SK-N-SH (cell line): ENCODE measurements around the gene GABRG3. TPM values are rescaled to one million over a fixed set of nuclear protein-coding genes. Genes with fewer than 3 reads are reported as not detected.

Experiments
- CTCF ChIA-PET: fragments of 300-600, 350-600 bp; formaldehyde crosslinking; extraction: SDS; loops from one replicate; lab custom pipeline; 2021; lab: Yijun Ruan, JAX
- POLR2A ChIA-PET: fragments of 350-600 bp; sonication (Branson Sonifier 250); formaldehyde crosslinking; extraction: SDS; loops from one replicate; lab custom pipeline; 2020; ENCODE audit warnings: antibody characterized with exemption, inconsistent platforms; lab: Yijun Ruan, JAX
- DNase-seq: peaks from one replicate; pipeline ENCODE4 v3.0.0; 2012
- H2AFZ ChIP-seq: fragments of 200-600 bp; sonication (generic); 2 replicates; pipeline ENCODE4 v1.8.1; 2016; ENCODE audit warnings: antibody characterized with exemption, mild to moderate bottlenecking, low read depth
- H3F3A ChIP-seq: fragments of 200-600 bp; sonication (generic); replicated peaks from 2 replicates; pipeline ENCODE3; 2016; ENCODE audit warnings: antibody characterized with exemption, mild to moderate bottlenecking; ENCODE audit not compliant: insufficient read depth
- H3K27ac ChIP-seq, 2 experiments: fragments of 200-500 bp in 1 of 2; fragments of 200-600 bp in 1 of 2; sonication (Bioruptor generic) in 1 of 2; sonication (generic), shearing (Covaris generic) in 1 of 2; 2 replicates each; pipeline versions ENCODE4 v1.5.1 to v1.6.1; 2014 to 2016; ENCODE audit warnings: low read depth in 2 of 2, inconsistent platforms in 1 of 2, low read length in 1 of 2, mild to moderate bottlenecking in 1 of 2, mixed read lengths in 1 of 2
- H3K27me3 ChIP-seq: fragments of 200-600 bp; sonication (generic), shearing (Covaris generic); 2 replicates; pipeline ENCODE4 v1.6.1; 2016; ENCODE audit warnings: mixed run types; ENCODE audit not compliant: insufficient read depth
- H3K36me3 ChIP-seq, 2 experiments: fragments of 200-500 bp in 1 of 2; fragments of 200-600 bp in 1 of 2; sonication (Bioruptor generic) in 1 of 2; sonication (generic) in 1 of 2; replicated peaks in 1 of 2; 2 replicates each; pipeline versions ENCODE3 to v1.5.1; 2014 to 2016; ENCODE audit warnings: low read length in 1 of 2, mild to moderate bottlenecking in 1 of 2; ENCODE audit not compliant: insufficient read depth in 2 of 2, control insufficient read depth in 1 of 2
- H3K4me1 ChIP-seq, 2 experiments: fragments of 200-500 bp in 1 of 2; fragments of 200-600 bp in 1 of 2; sonication (Bioruptor generic) in 1 of 2; sonication (generic), shearing (Covaris generic) in 1 of 2; 2 replicates each; pipeline versions ENCODE4 v1.5.1 to v1.6.1; 2014 to 2016; ENCODE audit warnings: low read depth in 1 of 2, low read length in 1 of 2, mixed run types in 1 of 2; ENCODE audit not compliant: insufficient read depth in 2 of 2, control insufficient read depth in 1 of 2
- H3K4me2 ChIP-seq: fragments of 200-600 bp; sonication (generic), shearing (Covaris generic); 2 replicates; pipeline ENCODE4 v1.6.1; 2017; ENCODE audit warnings: mixed run types
- H3K4me3 ChIP-seq, 2 experiments: fragments of 200-500 bp in 1 of 2; fragments of 200-600 bp in 1 of 2; sonication (Bioruptor generic) in 1 of 2; sonication (generic), shearing (Covaris generic) in 1 of 2; 2 replicates each; pipeline versions ENCODE4 v1.5.1 to v1.8.1; 2014 to 2016; ENCODE audit warnings: low read depth in 2 of 2, inconsistent platforms in 1 of 2, low read length in 1 of 2, mild to moderate bottlenecking in 1 of 2, mixed read lengths in 1 of 2, moderate library complexity in 1 of 2
- H3K79me2 ChIP-seq: fragments of 200-600 bp; sonication (generic); 2 replicates; pipeline ENCODE4 v1.8.1; 2017; ENCODE audit warnings: mild to moderate bottlenecking; ENCODE audit not compliant: insufficient read depth
- H3K9ac ChIP-seq: fragments of 200-600 bp; sonication (generic); 2 replicates; pipeline ENCODE4 v1.6.1; 2017; ENCODE audit warnings: mixed run types
- H3K9me2 ChIP-seq: fragments of 200-600 bp; sonication (generic); 2 replicates; pipeline ENCODE4 v1.6.1; 2017; ENCODE audit warnings: mixed run types
- H3K9me3 ChIP-seq: fragments of 200-600 bp; sonication (generic); 2 replicates; pipeline ENCODE4 v1.6.1; 2017; ENCODE audit warnings: mixed run types, mild to moderate bottlenecking, moderate library complexity
- H4K20me1 ChIP-seq: fragments of 200-600 bp; sonication (generic); 2 replicates; pipeline ENCODE4 v1.6.1; 2017; ENCODE audit warnings: mild to moderate bottlenecking, mixed run types; ENCODE audit not compliant: insufficient read depth
- CTCF ChIP-seq: fragments of 200-600 bp; sonication (generic); IDR thresholded peaks from 2 replicates; pipeline ENCODE4 v1.6.1; 2017; ENCODE audit warnings: antibody characterized with exemption, mild to moderate bottlenecking, moderate library complexity
- ELF1 ChIP-seq: IDR thresholded peaks from 2 replicates; pipeline ENCODE4 v1.4.0; 2012
- EZH2phosphoT487 ChIP-seq: fragments of 200-600 bp; sonication (generic); IDR thresholded peaks from 2 replicates; pipeline ENCODE4 v1.6.1; 2017; ENCODE audit warnings: low read depth, mixed run types, mild to moderate bottlenecking, antibody characterized with exemption, moderate library complexity, borderline replicate concordance
- GABPA ChIP-seq: IDR thresholded peaks from 2 replicates; pipeline ENCODE4 v1.4.0; 2012; ENCODE audit warnings: low read depth, mild to moderate bottlenecking
- GATA2 ChIP-seq: sonication (generic); formaldehyde crosslinking; IDR thresholded peaks from 2 replicates; pipeline ENCODE4 v1.5.0; 2020; ENCODE audit warnings: mild to moderate bottlenecking, missing genetic modification reagents
- MEF2A ChIP-seq: IDR thresholded peaks from 2 replicates; pipeline ENCODE4 v1.4.0; 2012; ENCODE audit warnings: low read depth, borderline replicate concordance
- MXI1 ChIP-seq: IDR thresholded peaks from 2 replicates; pipeline ENCODE4 v1.6.1; 2012; ENCODE audit warnings: mild to moderate bottlenecking, low read depth, low read length, improper control_type of control experiment
- RAD21 ChIP-seq: IDR thresholded peaks from 2 replicates; pipeline ENCODE4 v1.6.1; 2012; ENCODE audit warnings: mild to moderate bottlenecking, low read length
- RFX5 ChIP-seq: IDR thresholded peaks from 2 replicates; pipeline ENCODE4 v1.6.1; 2012; ENCODE audit warnings: mild to moderate bottlenecking, improper control_type of control experiment, low read length
- TAF1 ChIP-seq: IDR thresholded peaks from 2 replicates; pipeline ENCODE4 v1.6.1; 2012; ENCODE audit warnings: low read depth, mild to moderate bottlenecking, low read length, moderate library complexity, borderline replicate concordance
- TCF12 ChIP-seq: IDR thresholded peaks from 2 replicates; pipeline ENCODE4 v1.4.0; 2012
- WGBS: methylation state at CpG from one replicate; pipeline ENCODE4 v1.1.6; 2017; ENCODE audit warnings: low lambda C conversion rate; 5-methylcytosine and 5-hydroxymethylcytosine counted together
- polyA plus RNA-seq, 3 experiments: library from polyadenylated mRNA; depleted of rRNA; stranded (reverse); fragments of >200 nt; gene quantifications; 2 replicates each; pipeline ENCODE4 v1.2.3, GENCODE V29; 2012

The GABRG3 gene
- polyA plus RNA-seq, 1 of the 3 experiments (the other 2 are of a cell fraction) = not detected

GRCh38 chr15:27235161-27235560, 264.2 kb downstream of the GABRG3 start:
- no peaks in the 10 kb centered on the region for H3K27me3 ChIP-seq
- no peak for DNase-seq
- no peaks in the 10 kb centered on the region for H3K79me2 ChIP-seq
- H3K4me1 ChIP-seq = peaks cover 0 to 25% of the 10 kb centered on the region in 2 experiments; a peak in 2 of 4 replicates
- no peaks in the 10 kb centered on the region for H3K9me2 ChIP-seq
- H3K9ac ChIP-seq = no peak overlapping the region
- no peak overlapping the region for H3K4me2 ChIP-seq
- H3K4me3 ChIP-seq = no peak overlapping the region
- no peak overlapping the region for H2AFZ ChIP-seq
- no peaks in the 10 kb centered on the region for H3K36me3 ChIP-seq
- H3K9me3 ChIP-seq = no peaks in the 10 kb centered on the region; the same call in 1 of the 2 replicates
- H3K27ac ChIP-seq = no peak overlapping the region
- POLR2A ChIA-PET = no interaction called here
- CTCF ChIA-PET = interaction anchor here (0.6 to 1.6 kb wide), 4 partner anchors 14 to 787 kb away, joined by 3 to 6 read pairs (median 4); no protein-coding TSS in a partner anchor
- TF ChIP-seq GATA2 (CRISPR knock-in tag) (peak; percentile 23; the same call in 1 of the 2 replicates), RFX5 (no peak)
- no peaks in the 10 kb centered on the region for H3F3A ChIP-seq
- no peaks in the 10 kb centered on the region for H4K20me1 ChIP-seq
- 41% methylated on average over 4 of the region's 4 CpGs for WGBS

- no peak overlapping the region for H3K4me3 ChIP-seq
- no peaks in the 10 kb centered on the region for H3F3A ChIP-seq
- H3K9me2 ChIP-seq = no peaks in the 10 kb centered on the region
- no peaks in the 10 kb centered on the region for H3K36me3 ChIP-seq
- ChIA-PET POLR2A (no interaction called here), CTCF (interaction anchor here (0.6 to 1.6 kb wide), 4 partner anchors 13 to 786 kb away, joined by 3 to 6 read pairs (median 4); no protein-coding TSS in a partner anchor)
- 6% methylated on average over 2 of the region's 2 CpGs for WGBS
- peaks cover 0 to 25% of the 10 kb centered on the region in 2 experiments; a peak in 2 of 4 replicates for H3K4me1 ChIP-seq
- H2AFZ ChIP-seq = no peak overlapping the region
- no peak overlapping the region for H3K4me2 ChIP-seq
- no peak for DNase-seq
- no peak for TF ChIP-seq TCF12
- TF ChIP-seq ELF1 = no peak
- no peak for TF ChIP-seq RAD21
- no peak for TF ChIP-seq GABPA
- no peak for TF ChIP-seq MXI1
- TF ChIP-seq CTCF = no peak
- H3K79me2 ChIP-seq = no peaks in the 10 kb centered on the region
- no peaks in the 10 kb centered on the region for H4K20me1 ChIP-seq
- H3K9me3 ChIP-seq = no peaks in the 10 kb centered on the region
- no peak overlapping the region for H3K27ac ChIP-seq
- no peaks in the 10 kb centered on the region for H3K27me3 ChIP-seq
- no peak overlapping the region for H3K9ac ChIP-seq
Measured at GRCh38 chr15:27235681-27236080, 264.7 kb downstream of the GABRG3 start.

- TF ChIP-seq CTCF (no peak), TAF1 (no peak), MEF2A (no peak), RFX5 (no peak), EZH2phosphoT487 (no peak)
- WGBS = 55% methylated on average over 7 of the region's 7 CpGs
- Histone ChIP-seq H3K36me3 (no peaks in the 10 kb centered on the region), H2AFZ (no peak overlapping the region), H3K4me2 (no peak overlapping the region), H4K20me1 (no peaks in the 10 kb centered on the region), H3K4me1 (peaks cover 0 to 25% of the 10 kb centered on the region in 2 experiments; a peak in 2 of 4 replicates), H3K9ac (no peak overlapping the region), H3K9me2 (no peaks in the 10 kb centered on the region), H3F3A (no peaks in the 10 kb centered on the region), H3K9me3 (no peaks in the 10 kb centered on the region), H3K79me2 (no peaks in the 10 kb centered on the region), H3K4me3 (no peak overlapping the region), H3K27ac (no peak overlapping the region), H3K27me3 (no peaks in the 10 kb centered on the region)
- no peak for DNase-seq
- CTCF ChIA-PET = interaction anchor here (1.1 to 1.3 kb wide), 2 partner anchors 12 to 55 kb away, joined by 3 to 4 read pairs; no protein-coding TSS in a partner anchor
- POLR2A ChIA-PET = interaction anchor here (0.6 kb wide), 1 partner anchor 269 kb away, joined by 4 read pairs; no protein-coding TSS in a partner anchor
Measured at GRCh38 chr15:27237319-27237939, 266.4 kb downstream of the GABRG3 start.
